Activated CD4-positive, alpha-beta T cell treated with anti-CD3 and anti-CD28 coated beads, Interleukin-2, amount 10 ng/mL, durations not matched to agents 24 days and 14 days (primary cell): ENCODE data around the gene SPI1. TPM values are rescaled to one million over a fixed set of nuclear protein-coding genes. Genes with fewer than 3 reads are reported as not detected.
"Not testable (repeated sequence)": the region's sequence is repeated elsewhere in the genome, so short reads cannot be mapped to it uniquely, and the experiment has no call there.

Experiments used
- DNase-seq: peaks from one replicate; pipeline ENCODE4 v3.0.0; 2022
- H3K27ac Mint-ChIP-seq: one replicate; pipeline ENCODE4 v1.8.0; 2022; ENCODE audit warnings: mild to moderate bottlenecking, mixed read lengths
- H3K27me3 Mint-ChIP-seq: one replicate; pipeline ENCODE4 v1.8.0; 2022; ENCODE audit warnings: mixed read lengths
- H3K36me3 Mint-ChIP-seq: one replicate; pipeline ENCODE4 v1.8.0; 2022; ENCODE audit warnings: low read depth, mild to moderate bottlenecking, mixed read lengths
- H3K4me1 Mint-ChIP-seq: one replicate; pipeline ENCODE4 v1.8.0; 2021; ENCODE audit warnings: mixed read lengths
- H3K4me3 Mint-ChIP-seq: one replicate; pipeline ENCODE4 v1.8.0; 2022; ENCODE audit warnings: mild to moderate bottlenecking, moderate library complexity, mixed read lengths
- H3K9me3 Mint-ChIP-seq: one replicate; pipeline ENCODE4 v1.8.0; 2021; ENCODE audit warnings: mixed read lengths
- intact Hi-C: fragments of 100-400 bp; cut with micrococcal nuclease; formaldehyde crosslinking; loops from one replicate; pipeline ENCODE4 v1.15.1; 2023
- total RNA-seq: library from RNA; stranded (reverse); gene quantifications from 2 replicates; pipeline ENCODE4 v1.2.3, GENCODE V29; 2022

SPI1 gene
- total RNA-seq, 1 donor from 2014 or later: not detected

GRCh38 chr11:47340010-47340409, 38.3 kb downstream of the SPI1 start:
- H3K36me3 Mint-ChIP-seq: no peaks in the 10 kb centered on the region
- H3K9me3 Mint-ChIP-seq: no peaks in the 10 kb centered on the region
- no peaks in the 10 kb centered on the region for H3K4me1 Mint-ChIP-seq
- no peak overlapping the region for H3K27ac Mint-ChIP-seq
- intact Hi-C loops: no loop called here
- DNase-seq: no peak
- no peaks in the 10 kb centered on the region for H3K27me3 Mint-ChIP-seq
- no peak overlapping the region for H3K4me3 Mint-ChIP-seq

- no peaks in the 10 kb centered on the region for H3K4me1 Mint-ChIP-seq
- H3K27me3 Mint-ChIP-seq: no peaks in the 10 kb centered on the region
- no peak for DNase-seq
- no peak overlapping the region for H3K27ac Mint-ChIP-seq
- no peak overlapping the region for H3K4me3 Mint-ChIP-seq
- intact Hi-C loops: no loop called here
- no peaks in the 10 kb centered on the region for H3K36me3 Mint-ChIP-seq
- H3K9me3 Mint-ChIP-seq: no peaks in the 10 kb centered on the region
These were observed 39.7 kb downstream of the SPI1 start for GRCh38 chr11:47338396-47339241.

GRCh38 chr11:47337229-47337924, 41.0 kb downstream of the SPI1 start:
- no peaks in the 10 kb centered on the region for H3K4me1 Mint-ChIP-seq
- no peak for DNase-seq
- intact Hi-C loops: no loop called here
- no peaks in the 10 kb centered on the region for H3K36me3 Mint-ChIP-seq
- H3K4me3 Mint-ChIP-seq: no peak overlapping the region
- no peak overlapping the region for H3K27ac Mint-ChIP-seq
- H3K9me3 Mint-ChIP-seq: no peaks in the 10 kb centered on the region
- no peaks in the 10 kb centered on the region for H3K27me3 Mint-ChIP-seq

- Mint-ChIP-seq H3K27ac (no peak overlapping the region), H3K9me3 (no peaks in the 10 kb centered on the region), H3K4me3 (no peak overlapping the region), H3K36me3 (no peaks in the 10 kb centered on the region), H3K27me3 (no peaks in the 10 kb centered on the region), H3K4me1 (no peaks in the 10 kb centered on the region)
- no peak for DNase-seq
- intact Hi-C loops: no loop called here
These were observed 41.8 kb downstream of the SPI1 start for GRCh38 chr11:47336595-47336994.

GRCh38 chr11:47335733-47336132, 42.6 kb downstream of the SPI1 start:
- no peak for DNase-seq
- Mint-ChIP-seq H3K27ac (no peak overlapping the region), H3K36me3 (no peaks in the 10 kb centered on the region), H3K27me3 (no peaks in the 10 kb centered on the region), H3K9me3 (no peaks in the 10 kb centered on the region), H3K4me1 (no peaks in the 10 kb centered on the region), H3K4me3 (no peak overlapping the region)
- intact Hi-C loops: no loop called here

GRCh38 chr11:47334699-47335411, 43.5 kb downstream of the SPI1 start:
- H3K9me3 Mint-ChIP-seq, H3K4me1 Mint-ChIP-seq, H3K27me3 Mint-ChIP-seq, H3K4me3 Mint-ChIP-seq, intact Hi-C loops, DNase-seq, H3K27ac Mint-ChIP-seq, H3K36me3 Mint-ChIP-seq: not testable (repeated sequence)

- no peak overlapping the region for H3K4me3 Mint-ChIP-seq
- H3K4me1 Mint-ChIP-seq: no peaks in the 10 kb centered on the region
- peaks cover 4% of the 10 kb centered on the region for H3K36me3 Mint-ChIP-seq
- H3K27ac Mint-ChIP-seq: no peak overlapping the region
- no peak for DNase-seq
- no peaks in the 10 kb centered on the region for H3K9me3 Mint-ChIP-seq
- intact Hi-C loops: no loop called here
- H3K27me3 Mint-ChIP-seq: no peaks in the 10 kb centered on the region
These were observed 44.4 kb downstream of the SPI1 start for GRCh38 chr11:47333886-47334443.

GRCh38 chr11:47333526-47333845, 44.9 kb downstream of the SPI1 start:
- DNase-seq: no peak
- H3K27ac Mint-ChIP-seq: no peak overlapping the region
- no peaks in the 10 kb centered on the region for H3K9me3 Mint-ChIP-seq
- H3K36me3 Mint-ChIP-seq: peaks cover 9% of the 10 kb centered on the region
- H3K4me1 Mint-ChIP-seq: no peaks in the 10 kb centered on the region
- intact Hi-C loops: no loop called here
- no peak overlapping the region for H3K4me3 Mint-ChIP-seq
- H3K27me3 Mint-ChIP-seq: no peaks in the 10 kb centered on the region

- intact Hi-C loops: no loop called here
- Mint-ChIP-seq H3K4me3 (no peak overlapping the region), H3K4me1 (no peaks in the 10 kb centered on the region), H3K9me3 (no peaks in the 10 kb centered on the region), H3K36me3 (peaks cover 9% of the 10 kb centered on the region), H3K27me3 (no peaks in the 10 kb centered on the region), H3K27ac (no peak overlapping the region)
- no peak for DNase-seq
These were observed 45.4 kb downstream of the SPI1 start for GRCh38 chr11:47332791-47333525.

- no peaks in the 10 kb centered on the region for H3K4me1 Mint-ChIP-seq
- intact Hi-C loops: no loop called here
- H3K36me3 Mint-ChIP-seq: peaks cover 16% of the 10 kb centered on the region
- H3K27ac Mint-ChIP-seq: no peak overlapping the region
- no peak for DNase-seq
- H3K9me3 Mint-ChIP-seq: no peaks in the 10 kb centered on the region
- H3K27me3 Mint-ChIP-seq: no peaks in the 10 kb centered on the region
- no peak overlapping the region for H3K4me3 Mint-ChIP-seq
These were observed 46.0 kb downstream of the SPI1 start for GRCh38 chr11:47332303-47332711.

- no peak overlapping the region for H3K27ac Mint-ChIP-seq
- H3K36me3 Mint-ChIP-seq: peaks cover 19% of the 10 kb centered on the region
- no peaks in the 10 kb centered on the region for H3K9me3 Mint-ChIP-seq
- H3K4me3 Mint-ChIP-seq: no peak overlapping the region
- no peak for DNase-seq
- H3K4me1 Mint-ChIP-seq: no peaks in the 10 kb centered on the region
- intact Hi-C loops: no loop called here
- H3K27me3 Mint-ChIP-seq: no peaks in the 10 kb centered on the region
These were observed 46.7 kb downstream of the SPI1 start for GRCh38 chr11:47331454-47332302.

GRCh38 chr11:47329987-47330931, 48.1 kb downstream of the SPI1 start:
- H3K9me3 Mint-ChIP-seq: no peaks in the 10 kb centered on the region
- DNase-seq: no peak
- H3K36me3 Mint-ChIP-seq: peaks cover 28% of the 10 kb centered on the region
- H3K27me3 Mint-ChIP-seq: no peaks in the 10 kb centered on the region
- no peaks in the 10 kb centered on the region for H3K4me1 Mint-ChIP-seq
- intact Hi-C loops: no loop called here
- no peak overlapping the region for H3K27ac Mint-ChIP-seq
- no peak overlapping the region for H3K4me3 Mint-ChIP-seq
